ENCODE measurements around the gene F2R. TPM values are rescaled to one million over a fixed set of nuclear protein-coding genes. Genes with fewer than 3 reads are reported as not detected.

The F2R gene
- total RNA-seq, 2 experiments from 2014 or later: 39.7 to 44.7 TPM

DNA sequence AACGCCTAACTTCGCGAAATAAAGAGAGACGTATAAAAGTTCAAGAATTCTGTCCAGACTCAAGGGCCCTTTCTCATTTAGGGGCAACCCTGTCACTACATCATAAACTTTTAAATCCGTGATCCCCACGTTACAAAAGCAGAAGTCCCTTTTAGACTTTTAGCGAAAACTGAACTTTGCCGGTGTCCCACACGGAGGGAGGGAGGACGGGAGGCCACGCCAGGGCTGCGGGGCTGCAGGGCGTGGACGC lies 515 bp upstream of the F2R start:
- Mint-ChIP-seq H3K27ac (peak overlapping the region; percentile 90), H3K9me3 (ENCODE audit: low read depth) (no peaks in the 10 kb centered on the region), H3K27me3 (peaks cover 2% of the 10 kb centered on the region), H3K4me1 (peaks cover 60% of the 10 kb centered on the region), H3K4me3 (peak overlapping the region; percentile 89), H3K36me3 (peaks cover 24% of the 10 kb centered on the region)
- ATAC-seq: no peak
- CTCF ChIA-PET: interaction anchor here (0.8 to 5.5 kb wide), 9 partner anchors 10 to 316 kb away, joined by 3 to 59 read pairs (median 6); no protein-coding TSS in a partner anchor
- no peak for DNase-seq

- Mint-ChIP-seq H3K4me1 (peaks cover 60% of the 10 kb centered on the region), H3K36me3 (peaks cover 26% of the 10 kb centered on the region), H3K9me3 (ENCODE audit: low read depth) (no peaks in the 10 kb centered on the region), H3K27me3 (peaks cover 2% of the 10 kb centered on the region), H3K4me3 (peak overlapping the region; percentile 89), H3K27ac (peak overlapping the region; percentile 90)
- ATAC-seq (peak; percentile 17), DNase-seq (peak; percentile 49)
- CTCF ChIA-PET: interaction anchor here (1.6 to 5.5 kb wide), 6 partner anchors 10 to 315 kb away, joined by 3 to 59 read pairs (median 10); no protein-coding TSS in a partner anchor
Measured at GRCh38 chr5:76716456-76717157, 681 bp downstream of the F2R start.

DNA sequence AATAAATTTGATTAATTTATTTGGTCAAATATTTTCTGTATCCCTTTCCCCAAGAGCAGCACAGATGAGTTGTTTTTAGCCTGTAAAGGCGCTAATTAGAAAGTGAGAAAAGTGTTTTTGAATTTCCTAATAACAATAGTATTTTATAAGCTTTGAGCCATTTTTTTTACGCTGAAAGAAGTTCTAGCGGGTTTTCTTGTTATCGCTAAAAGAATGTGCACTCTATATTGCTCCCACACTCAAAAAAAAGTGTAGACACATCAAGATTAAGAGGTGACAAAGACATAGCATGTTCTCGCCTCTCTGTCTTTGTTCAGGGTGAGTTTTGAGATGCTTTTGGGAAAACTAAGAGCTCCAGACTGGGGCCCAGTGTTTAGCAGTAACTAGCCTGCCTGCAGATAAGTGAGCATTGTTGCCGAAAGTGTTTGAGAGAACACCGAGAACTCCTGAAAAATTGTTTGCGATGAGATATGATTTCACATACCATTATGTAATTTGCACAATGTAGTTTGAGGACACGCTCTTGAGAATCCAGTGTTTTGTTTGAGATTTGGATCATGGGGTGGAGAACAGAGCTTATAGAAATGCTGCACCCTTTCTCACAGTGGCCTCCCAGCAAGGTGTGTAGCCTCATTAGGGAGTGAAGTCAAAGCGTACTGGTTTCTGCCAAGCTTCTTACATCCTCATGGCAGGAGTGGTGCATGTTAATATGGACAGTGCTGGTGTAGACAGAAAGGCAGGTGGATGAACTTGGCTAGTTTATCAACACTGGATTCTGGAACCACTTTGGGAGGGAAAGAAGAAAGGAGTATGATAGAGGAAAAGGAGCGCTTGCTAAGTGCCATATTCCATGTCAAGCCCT lies 1.5 kb downstream of the F2R start:
- Mint-ChIP-seq H3K9me3 (ENCODE audit: low read depth) (no peaks in the 10 kb centered on the region), H3K36me3 (peaks cover 27% of the 10 kb centered on the region), H3K27ac (peak overlapping the region; percentile 90), H3K27me3 (peaks cover 2% of the 10 kb centered on the region), H3K4me3 (peak overlapping the region; percentile 89), H3K4me1 (peaks cover 56% of the 10 kb centered on the region)
- DNase-seq (no peak), ATAC-seq (no peak)
- CTCF ChIA-PET: interaction anchor here (0.8 to 5.5 kb wide), 7 partner anchors 9 to 58 kb away, joined by 3 to 59 read pairs (median 10); no protein-coding TSS in a partner anchor

DNA sequence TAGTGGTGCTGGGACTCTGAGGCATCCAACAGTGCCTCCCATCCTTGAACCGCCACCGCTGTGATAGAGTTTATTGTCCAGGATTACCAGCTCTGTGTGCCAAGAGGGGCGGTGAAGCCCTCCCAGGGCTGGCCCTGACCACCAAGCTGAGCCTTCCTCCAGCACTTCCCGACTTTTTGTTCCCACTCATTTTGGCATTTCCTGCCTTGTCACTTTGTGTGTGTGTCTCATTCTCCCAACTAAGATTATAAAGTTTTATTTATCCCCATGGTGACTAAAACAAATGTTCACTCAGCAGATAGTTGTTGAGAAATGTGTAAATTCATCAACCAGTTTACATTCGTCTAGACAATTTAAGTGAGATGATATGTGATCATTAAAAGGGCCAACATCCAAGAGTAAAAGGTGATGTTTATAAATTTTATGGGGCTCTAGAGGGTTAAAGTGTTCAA lies 2.5 kb downstream of the F2R start:
- Mint-ChIP-seq H3K27ac (no peak overlapping the region), H3K9me3 (ENCODE audit: low read depth) (no peaks in the 10 kb centered on the region), H3K4me3 (peak overlapping the region; percentile 89), H3K27me3 (peaks cover 2% of the 10 kb centered on the region), H3K4me1 (peaks cover 57% of the 10 kb centered on the region), H3K36me3 (peaks cover 32% of the 10 kb centered on the region)
- CTCF ChIA-PET: interaction anchor here (1.1 to 1.8 kb wide), 4 partner anchors 14 to 56 kb away, joined by 4 to 8 read pairs (median 5); no protein-coding TSS in a partner anchor
- no peak for ATAC-seq
- DNase-seq: no peak

DNA sequence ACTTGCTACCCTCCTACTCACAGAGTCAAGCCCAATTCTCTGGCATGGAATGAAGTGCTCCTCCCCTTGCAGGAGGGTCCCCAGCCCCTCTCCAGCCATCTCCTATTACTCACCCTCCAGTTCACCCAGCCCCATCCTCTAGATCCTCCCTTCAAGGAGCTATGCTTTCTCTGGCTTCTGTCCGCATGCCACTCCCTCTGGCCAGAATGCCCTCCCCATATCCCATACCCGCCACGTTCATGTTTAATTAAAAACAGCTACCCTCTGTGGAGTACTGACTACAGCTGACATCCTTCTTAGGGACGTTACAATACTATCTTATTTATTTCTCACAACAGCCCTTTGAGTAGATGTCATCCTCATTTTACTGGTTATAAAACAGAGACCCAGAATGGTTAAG lies 3.0 kb downstream of the F2R start:
- ATAC-seq (no peak), DNase-seq (no peak)
- CTCF ChIA-PET: interaction anchor here (1.1 to 1.8 kb wide), 4 partner anchors 13 to 56 kb away, joined by 4 to 8 read pairs (median 5); no protein-coding TSS in a partner anchor

DNA sequence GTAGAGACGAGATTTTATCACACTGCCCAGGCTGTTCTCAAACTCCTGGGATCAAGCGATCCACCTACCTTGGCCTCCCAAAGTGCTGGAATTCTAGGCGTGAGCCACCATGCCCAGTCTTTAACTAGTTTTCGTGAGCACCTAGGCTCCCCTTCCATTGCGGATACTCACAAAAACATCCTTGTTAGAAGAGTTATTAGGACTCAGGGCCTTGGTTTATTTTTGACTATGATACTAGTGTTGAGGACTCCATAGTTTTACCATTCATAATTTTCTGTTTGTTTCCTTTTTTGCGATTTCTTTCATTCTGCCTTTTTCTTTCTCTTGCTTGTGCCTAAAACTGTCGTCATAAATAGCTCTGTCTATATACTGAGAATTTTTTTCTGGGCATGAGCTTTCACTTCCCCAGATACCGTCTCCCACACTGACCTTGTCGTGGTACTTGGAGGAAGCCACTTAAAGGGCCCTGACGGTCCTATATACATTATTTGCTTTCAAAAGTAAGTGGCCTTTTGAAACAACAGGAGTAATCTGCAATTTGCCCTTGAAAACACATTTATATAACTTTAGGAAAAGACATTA lies 5.2 kb downstream of the F2R start:
- Mint-ChIP-seq H3K36me3 (peaks cover 53% of the 10 kb centered on the region), H3K4me3 (peak overlapping the region; percentile 8), H3K9me3 (ENCODE audit: low read depth) (no peaks in the 10 kb centered on the region), H3K27ac (peak overlapping the region; percentile 48), H3K4me1 (peaks cover 60% of the 10 kb centered on the region), H3K27me3 (no peaks in the 10 kb centered on the region)
- DNase-seq (peak; percentile 28), ATAC-seq (no peak)
- CTCF ChIA-PET: interaction anchor here (1.0 kb wide), 2 partner anchors 11 to 119 kb away, joined by 3 to 4 read pairs; no protein-coding TSS in a partner anchor

More for the DNA sequence above, 3.0 kb downstream of the F2R start:
- H3K4me3 Mint-ChIP-seq: no peak overlapping the region
- H3K4me1 Mint-ChIP-seq: peaks cover 56% of the 10 kb centered on the region
- H3K27ac Mint-ChIP-seq: no peak overlapping the region
- H3K36me3 Mint-ChIP-seq: peaks cover 36% of the 10 kb centered on the region
- H3K27me3 Mint-ChIP-seq: peaks cover 2% of the 10 kb centered on the region
- H3K9me3 Mint-ChIP-seq (ENCODE audit: low read depth): no peaks in the 10 kb centered on the region

DNA sequence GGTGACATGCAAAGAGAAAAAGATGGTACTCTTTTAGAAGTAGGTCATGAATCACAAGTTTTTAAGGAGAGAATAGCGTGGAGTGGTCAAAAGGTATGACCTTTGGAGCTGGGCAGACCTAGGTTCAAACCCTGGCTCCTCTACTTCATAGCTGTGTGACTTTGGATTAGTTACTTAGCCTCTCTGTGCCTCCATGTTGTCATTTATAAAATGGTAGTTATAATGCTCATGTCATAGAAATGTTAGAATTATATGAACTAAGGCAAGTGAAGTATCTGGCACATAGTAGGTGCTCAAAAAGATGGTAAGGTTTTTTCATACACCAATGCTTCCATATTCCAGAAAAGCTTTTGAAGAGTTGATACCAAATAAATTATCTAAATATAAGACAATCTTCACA lies 7.3 kb downstream of the F2R start:
- DNase-seq: no peak
- ATAC-seq: no peak
- Mint-ChIP-seq H3K27ac (no peak overlapping the region), H3K36me3 (peaks cover 61% of the 10 kb centered on the region), H3K9me3 (ENCODE audit: low read depth) (peaks cover 7% of the 10 kb centered on the region), H3K4me1 (peaks cover 44% of the 10 kb centered on the region), H3K27me3 (no peaks in the 10 kb centered on the region), H3K4me3 (no peak overlapping the region)
- CTCF ChIA-PET: interaction anchor here (1.2 to 1.9 kb wide), 3 partner anchors 9 to 51 kb away, joined by 4 to 11 read pairs (median 6); no protein-coding TSS in a partner anchor

DNA sequence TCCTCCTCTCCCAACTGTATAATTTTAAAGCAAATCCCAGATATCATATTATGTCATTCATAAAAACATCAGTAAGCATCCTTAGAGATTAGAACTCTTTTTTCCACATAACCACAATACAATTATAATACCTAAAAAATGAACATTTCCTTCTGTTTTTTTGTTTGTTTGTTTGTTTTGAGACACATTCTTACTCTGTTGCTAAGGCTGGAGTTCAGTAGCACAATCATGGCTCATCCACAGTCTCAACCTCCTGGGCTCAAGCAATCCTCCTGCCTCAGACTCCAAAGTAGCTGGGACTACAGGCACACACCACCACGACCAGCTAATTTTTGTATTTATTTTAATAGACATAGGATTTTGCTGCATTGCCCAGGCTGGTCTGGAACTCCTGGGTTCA lies 8.0 kb downstream of the F2R start:
- peaks cover 8% of the 10 kb centered on the region for H3K9me3 Mint-ChIP-seq (ENCODE audit: low read depth)
- H3K27ac Mint-ChIP-seq: no peak overlapping the region
- H3K27me3 Mint-ChIP-seq: no peaks in the 10 kb centered on the region
- CTCF ChIA-PET: interaction anchor here (1.2 to 1.9 kb wide), 2 partner anchors 9 to 51 kb away, joined by 6 to 11 read pairs; no protein-coding TSS in a partner anchor
- no peak for ATAC-seq
- peaks cover 59% of the 10 kb centered on the region for H3K36me3 Mint-ChIP-seq
- no peak overlapping the region for H3K4me3 Mint-ChIP-seq
- DNase-seq: no peak
- peaks cover 38% of the 10 kb centered on the region for H3K4me1 Mint-ChIP-seq

DNA sequence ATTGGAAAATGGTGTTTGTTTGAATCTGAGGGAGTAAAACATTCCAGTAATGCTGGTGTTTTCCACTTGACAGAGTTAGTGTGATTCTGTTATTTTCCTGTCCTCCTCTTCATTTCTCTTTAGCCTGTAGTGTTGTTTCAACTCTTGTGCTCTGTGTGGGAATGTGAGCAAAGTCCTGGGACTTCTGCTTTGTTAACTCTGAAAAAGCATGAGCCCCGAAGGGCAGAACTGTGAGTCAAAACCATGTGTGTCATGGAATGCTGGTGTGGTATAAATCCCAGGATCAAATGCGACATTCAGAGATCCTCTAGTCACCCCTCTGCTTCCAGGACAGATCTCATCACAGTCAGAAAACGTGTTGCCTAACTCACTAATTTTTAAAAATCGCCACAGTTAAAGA lies 8.9 kb downstream of the F2R start:
- Mint-ChIP-seq H3K27ac (no peak overlapping the region), H3K4me3 (no peak overlapping the region), H3K9me3 (ENCODE audit: low read depth) (peaks cover 17% of the 10 kb centered on the region), H3K4me1 (peaks cover 32% of the 10 kb centered on the region), H3K36me3 (peaks cover 64% of the 10 kb centered on the region), H3K27me3 (no peaks in the 10 kb centered on the region)
- no peak for ATAC-seq
- DNase-seq: no peak
- CTCF ChIA-PET: interaction anchor here (1.2 to 1.5 kb wide), 2 partner anchors 12 to 50 kb away, joined by 5 to 8 read pairs; no protein-coding TSS in a partner anchor

DNA sequence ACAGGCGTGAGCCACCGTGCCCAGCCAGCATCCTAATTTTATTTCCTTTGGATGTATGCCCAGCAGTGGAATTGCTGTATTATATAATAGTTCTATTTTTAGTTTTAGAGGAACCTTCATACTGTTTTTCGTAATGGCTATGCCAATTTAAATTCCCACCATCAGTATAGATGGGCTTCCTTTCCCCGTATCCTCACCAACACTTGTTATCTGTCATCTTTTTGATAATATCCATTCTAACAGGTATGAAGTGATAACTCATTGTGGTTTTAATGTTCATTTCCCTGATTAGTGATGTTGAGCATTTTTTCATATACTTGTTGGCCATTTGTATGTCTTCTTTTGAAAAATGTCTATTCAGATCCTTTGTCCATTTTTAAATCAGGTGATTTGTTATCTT lies 13.0 kb downstream of the F2R start:
- H3K36me3 Mint-ChIP-seq: peaks cover 76% of the 10 kb centered on the region
- H3K4me3 Mint-ChIP-seq: no peak overlapping the region
- no peak for DNase-seq
- peaks cover 27% of the 10 kb centered on the region for H3K9me3 Mint-ChIP-seq (ENCODE audit: low read depth)
- ATAC-seq: no peak
- H3K4me1 Mint-ChIP-seq: peaks cover 51% of the 10 kb centered on the region
- H3K27ac Mint-ChIP-seq: no peak overlapping the region
- no peaks in the 10 kb centered on the region for H3K27me3 Mint-ChIP-seq
- CTCF ChIA-PET: no interaction called here

DNA sequence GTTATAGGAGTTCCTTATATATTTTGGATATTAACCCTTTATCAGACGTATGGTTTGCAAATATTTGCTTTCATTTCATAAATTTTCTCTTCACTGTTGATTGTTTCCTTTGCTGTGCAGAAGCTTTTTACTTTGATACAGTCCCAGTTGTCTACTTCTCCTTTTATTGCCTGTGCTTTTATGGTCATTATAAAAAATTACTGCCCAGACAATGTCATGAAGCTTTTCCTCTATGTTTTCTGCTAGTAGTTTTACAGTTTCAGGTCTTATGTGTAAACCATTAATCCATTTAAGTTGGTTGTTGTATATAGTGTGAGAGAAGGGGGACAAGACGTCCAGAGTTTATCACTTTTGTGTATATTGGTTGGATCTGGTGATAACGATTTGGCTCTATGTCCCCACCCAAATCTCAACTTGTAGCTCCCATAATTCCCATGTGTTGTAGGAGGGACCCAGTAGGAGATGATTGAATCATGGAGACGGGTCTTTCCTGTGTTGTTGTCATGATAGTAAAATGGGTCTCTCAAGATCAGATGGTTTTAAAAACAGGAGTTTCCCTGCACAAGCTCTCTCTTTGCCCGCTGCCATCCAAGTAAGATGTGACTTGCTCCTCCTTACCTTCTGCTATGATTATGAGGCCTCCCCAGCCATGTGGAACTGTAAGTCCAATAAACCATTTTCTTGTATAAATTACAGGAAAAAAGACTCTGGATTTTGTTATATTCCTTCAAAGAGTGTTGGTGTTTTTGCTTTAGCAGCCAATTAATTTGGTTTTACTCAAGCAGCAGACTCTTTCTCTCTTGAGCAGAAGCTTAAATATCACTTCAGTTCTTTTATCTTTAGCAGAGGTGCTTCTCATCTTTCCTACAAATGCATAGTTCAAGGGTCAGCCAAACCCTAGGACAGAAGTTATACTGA lies 13.7 kb downstream of the F2R start:
- Mint-ChIP-seq H3K4me1 (peaks cover 53% of the 10 kb centered on the region), H3K27ac (no peak overlapping the region)

GRCh38 chr5:76732405-76733048 lies 16.6 kb downstream of the F2R start:
- Mint-ChIP-seq H3K4me1 (peaks cover 63% of the 10 kb centered on the region), H3K27ac (peak overlapping the region; percentile 95), H3K9me3 (ENCODE audit: low read depth) (peaks cover 22% of the 10 kb centered on the region), H3K4me3 (peak overlapping the region; percentile 65), H3K27me3 (no peaks in the 10 kb centered on the region), H3K36me3 (peaks cover 68% of the 10 kb centered on the region)
- DNase-seq (peak; percentile 71), ATAC-seq (peak; percentile 58)
- CTCF ChIA-PET: interaction anchor here (1.2 to 2.8 kb wide), 10 partner anchors 10 to 298 kb away, joined by 3 to 18 read pairs (median 6); partner anchors contain the start of genes AGGF1 and F2R

More for the DNA sequence above, 13.7 kb downstream of the F2R start:
- Mint-ChIP-seq H3K9me3 (ENCODE audit: low read depth) (peaks cover 27% of the 10 kb centered on the region), H3K4me3 (no peak overlapping the region), H3K27me3 (no peaks in the 10 kb centered on the region), H3K36me3 (peaks cover 78% of the 10 kb centered on the region)
- DNase-seq: no peak
- CTCF ChIA-PET: interaction anchor here (1.4 to 2.2 kb wide), 2 partner anchors 12 to 45 kb away, joined by 5 to 9 read pairs; no protein-coding TSS in a partner anchor
- ATAC-seq: no peak

Measured in activated CD8-positive, alpha-beta memory T cell treated with anti-CD3 and anti-CD28 coated beads, Interleukin-2, amount 10 ng/mL, durations not matched to agents 7 days and 5 days (primary cell).